ENCODE results near the gene MRPS30. TPM values are rescaled to one million over a fixed set of nuclear protein-coding genes. Genes with fewer than 3 reads are reported as not detected.

The MRPS30 gene
- total and polyA plus RNA-seq, 2 of the 4 experiments (the other 2 are of a cell fraction) = 18.3 to 51.4 TPM

DNA sequence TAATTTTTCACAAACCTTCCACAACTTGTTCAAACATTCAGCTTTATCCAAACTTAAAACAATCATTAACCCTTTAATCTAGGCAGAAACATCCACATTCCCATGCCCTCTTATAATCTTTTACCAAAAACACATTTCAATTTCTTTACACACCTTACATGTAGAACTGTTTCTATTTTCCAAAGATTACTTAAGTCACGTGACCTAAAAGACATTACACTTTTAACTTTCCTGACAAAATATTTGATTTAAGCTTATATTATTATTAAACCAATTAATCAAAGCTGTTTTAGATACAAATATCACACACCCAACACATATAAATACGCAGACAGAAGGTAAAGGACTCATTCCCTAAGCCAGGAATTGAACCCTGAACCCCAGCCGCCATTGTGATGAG, 21.0 kb upstream of the MRPS30 start:
- POLR2A ChIA-PET (ENCODE audit: unreplicated experiment) = no interaction called here
- Histone ChIP-seq H3K79me1 (ENCODE audit: low read depth in 1 of 2, low read length in 2 of 2) (no peaks in the 10 kb centered on the region), H3K14ac (replicated peaks; ENCODE audit: low read depth, low read length) (no peak overlapping the region), H3K4me3 (ENCODE audit: insufficient read depth, low read depth, low read length) (no peak overlapping the region), H3K36me3 (ENCODE audit: control insufficient read depth, insufficient read depth, low read length) (no peaks in the 10 kb centered on the region), H2BK20ac (ENCODE audit: low read depth, low read length) (no peak overlapping the region), H3K4me1 (ENCODE audit: control insufficient read depth, insufficient read depth, low read length) (no peaks in the 10 kb centered on the region), H3K27ac (ENCODE audit: insufficient read depth, low read length) (no peak overlapping the region), H3K9ac (ENCODE audit: low read depth, low read length) (no peak overlapping the region), H3K56ac (ENCODE audit: extremely low read depth, insufficient read depth, low read length) (no peak overlapping the region), H2BK15ac (ENCODE audit: low read depth, low read length) (no peak overlapping the region), H2BK5ac (ENCODE audit: low read depth, low read length, poor library complexity, severe bottlenecking) (no peak overlapping the region), H4K20me1 (ENCODE audit: insufficient read depth, low read length) (no peaks in the 10 kb centered on the region), H3K9me1 (ENCODE audit: insufficient read depth, low read length) (no peaks in the 10 kb centered on the region), H4K91ac (ENCODE audit: insufficient read depth, low read depth, low read length) (no peak overlapping the region), H4K8ac (ENCODE audit: low read depth in 2 of 2, low read length in 2 of 2) (no peak overlapping the region), H3K23ac (ENCODE audit: low read depth, low read length) (no peak overlapping the region), H3K27me3 (ENCODE audit: control insufficient read depth, insufficient read depth, low read length) (no peaks in the 10 kb centered on the region), H2AFZ (replicated peaks; ENCODE audit: low read length, poor library complexity) (no peak overlapping the region), H3K4me2 (ENCODE audit: low read depth, low read length) (no peak overlapping the region), H4K5ac (ENCODE audit: low read depth, low read length) (no peak overlapping the region), H2AK9ac (replicated peaks; ENCODE audit: low read depth, low read length, poor library complexity) (no peak overlapping the region), H3K18ac (ENCODE audit: low read depth, low read length) (no peak overlapping the region), H3K9me3 (ENCODE audit: control insufficient read depth, insufficient read depth, low read length) (no peaks in the 10 kb centered on the region), H3K4ac (ENCODE audit: low read depth, low read length) (no peak overlapping the region), H2AK5ac (ENCODE audit: low read depth, low read length) (no peak overlapping the region), H2BK120ac (ENCODE audit: low read depth, low read length) (no peak overlapping the region)
- in situ Hi-C loops (cut with MboI; ENCODE audit: low sequenced_read_pairs) = loop anchor here (25.0 kb wide), 1 partner anchor 1050 kb away; no protein-coding TSS in a partner anchor
- WGBS, 2 experiments (ENCODE audit: extremely low coverage in 2 of 2, insufficient read length in 1 of 2) = no CpG with 5 or more reads among the region's 3 CpGs
- no peak for DNase-seq
- CTCF ChIA-PET = no interaction called here
- intact Hi-C loops (cut with micrococcal nuclease) = no loop called here
- BruUV-seq (replicated peaks) = no TSS peak
- TF ChIP-seq SMC3 (IDR thresholded peaks at IDR 0.05; ENCODE audit: low read depth, low read length) (no peak), MAZ (IDR thresholded peaks at IDR 0.05; ENCODE audit: borderline replicate concordance, low read depth, low read length) (no peak), MAFK (IDR thresholded peaks at IDR 0.05; ENCODE audit: low read depth, low read length) (no peak), NFE2L2 (IDR thresholded peaks at IDR 0.05; ENCODE audit: low read depth, low read length) (no peak), RCOR1 (IDR thresholded peaks at IDR 0.05; ENCODE audit: insufficient replicate concordance, low read length) (no peak), POLR2A (IDR thresholded peaks at IDR 0.05; ENCODE audit: low read depth, low read length) (no peak), CTCF (conservative IDR thresholded peaks at IDR 0.05; ENCODE audit: low read depth, low read length) (no peak), FOS (IDR thresholded peaks at IDR 0.05; ENCODE audit: low read depth, low read length) (no peak), MXI1 (IDR thresholded peaks at IDR 0.05; ENCODE audit: borderline replicate concordance, low read depth, low read length) (no peak)
- TF ChIP-seq, protein P1, sequence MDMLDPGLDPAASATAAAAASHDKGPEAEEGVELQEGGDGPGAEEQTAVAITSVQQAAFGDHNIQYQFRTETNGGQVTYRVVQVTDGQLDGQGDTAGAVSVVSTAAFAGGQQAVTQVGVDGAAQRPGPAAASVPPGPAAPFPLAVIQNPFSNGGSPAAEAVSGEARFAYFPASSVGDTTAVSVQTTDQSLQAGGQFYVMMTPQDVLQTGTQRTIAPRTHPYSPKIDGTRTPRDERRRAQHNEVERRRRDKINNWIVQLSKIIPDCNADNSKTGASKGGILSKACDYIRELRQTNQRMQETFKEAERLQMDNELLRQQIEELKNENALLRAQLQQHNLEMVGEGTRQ (IDR thresholded peaks at IDR 0.05; ENCODE audit: low read depth, low read length) = no peak
- TF ChIP-seq, protein P2, sequence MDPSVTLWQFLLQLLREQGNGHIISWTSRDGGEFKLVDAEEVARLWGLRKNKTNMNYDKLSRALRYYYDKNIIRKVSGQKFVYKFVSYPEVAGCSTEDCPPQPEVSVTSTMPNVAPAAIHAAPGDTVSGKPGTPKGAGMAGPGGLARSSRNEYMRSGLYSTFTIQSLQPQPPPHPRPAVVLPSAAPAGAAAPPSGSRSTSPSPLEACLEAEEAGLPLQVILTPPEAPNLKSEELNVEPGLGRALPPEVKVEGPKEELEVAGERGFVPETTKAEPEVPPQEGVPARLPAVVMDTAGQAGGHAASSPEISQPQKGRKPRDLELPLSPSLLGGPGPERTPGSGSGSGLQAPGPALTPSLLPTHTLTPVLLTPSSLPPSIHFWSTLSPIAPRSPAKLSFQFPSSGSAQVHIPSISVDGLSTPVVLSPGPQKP (IDR thresholded peaks at IDR 0.05; ENCODE audit: borderline replicate concordance, low read depth, low read length) = no peak
- dilution Hi-C loops (cut with HindIII; ENCODE audit: low sequenced_read_pairs, unreplicated experiment) = no loop called here
- no peak for ATAC-seq (ENCODE audit: low read depth)

Measured in IMR-90 (cell line).